NCI-H82 (cell line): ENCODE measurements around the gene DSTN.

ENCODE experiments used
- DNase-seq: peaks from one replicate; lab custom pipeline; 2025; lab: John Stamatoyannopoulos, UW

DSTN gene

DNA sequence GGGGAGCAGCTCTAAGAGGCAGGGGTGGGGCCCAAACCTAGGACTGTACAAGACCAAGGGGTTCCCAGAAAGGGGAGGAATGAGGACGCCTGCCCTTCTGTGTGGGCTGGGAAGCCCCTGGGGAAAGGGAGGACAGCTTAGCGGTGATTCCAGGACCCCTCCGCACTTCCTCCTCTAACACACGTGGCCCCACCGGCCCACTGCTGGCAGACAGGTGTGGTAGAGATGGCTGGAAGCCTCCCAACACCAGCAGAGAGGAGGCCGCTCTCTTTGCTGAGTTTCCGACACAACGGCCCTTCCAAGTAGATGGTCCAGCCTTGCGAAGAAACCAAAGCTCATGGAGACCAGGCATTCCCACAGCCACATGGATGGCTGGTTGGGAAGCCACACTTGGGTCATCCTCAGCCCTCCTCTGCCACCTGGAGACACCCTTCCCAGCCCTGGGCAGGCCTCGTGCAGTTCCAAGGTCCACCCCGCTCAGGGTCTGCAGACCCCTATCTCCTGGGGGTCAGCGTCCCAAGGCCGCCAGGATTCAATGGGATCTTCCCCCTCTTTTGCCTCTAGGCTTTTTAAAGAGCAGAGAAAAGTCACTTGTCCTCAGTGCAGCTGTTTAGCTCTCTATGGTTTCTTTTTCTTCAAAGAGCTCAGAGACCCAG is 68.2 kb downstream of the DSTN start:
- no peak for DNase-seq

DNA sequence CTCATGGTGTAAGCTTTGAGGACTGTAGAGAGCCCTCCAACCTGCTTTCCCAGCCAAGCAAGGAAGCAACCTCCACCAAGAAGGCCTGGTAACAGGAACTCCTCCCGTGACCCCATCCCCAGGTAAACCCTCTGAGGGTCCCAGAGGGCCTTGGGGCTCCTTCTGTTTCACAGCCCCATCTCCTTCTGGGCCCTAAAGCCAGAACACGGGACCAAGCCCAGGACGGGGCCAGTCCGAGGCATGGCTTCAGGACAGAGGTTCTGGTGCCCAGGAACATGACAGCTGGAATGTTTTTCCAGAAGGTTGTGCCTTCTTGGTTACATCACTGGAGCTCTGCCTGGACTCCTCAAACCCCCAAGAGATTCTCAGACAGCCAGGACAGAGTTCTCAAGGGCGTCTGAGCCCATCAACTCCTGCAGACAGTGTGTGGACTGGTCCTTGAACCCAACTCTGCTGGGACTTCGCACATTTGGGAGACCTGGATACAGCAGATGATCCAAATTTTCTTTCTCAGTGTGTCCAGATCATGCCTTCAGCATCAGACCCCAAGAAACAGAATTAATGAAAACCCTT is 69.0 kb downstream of the DSTN start:
- DNase-seq: no peak

DNA sequence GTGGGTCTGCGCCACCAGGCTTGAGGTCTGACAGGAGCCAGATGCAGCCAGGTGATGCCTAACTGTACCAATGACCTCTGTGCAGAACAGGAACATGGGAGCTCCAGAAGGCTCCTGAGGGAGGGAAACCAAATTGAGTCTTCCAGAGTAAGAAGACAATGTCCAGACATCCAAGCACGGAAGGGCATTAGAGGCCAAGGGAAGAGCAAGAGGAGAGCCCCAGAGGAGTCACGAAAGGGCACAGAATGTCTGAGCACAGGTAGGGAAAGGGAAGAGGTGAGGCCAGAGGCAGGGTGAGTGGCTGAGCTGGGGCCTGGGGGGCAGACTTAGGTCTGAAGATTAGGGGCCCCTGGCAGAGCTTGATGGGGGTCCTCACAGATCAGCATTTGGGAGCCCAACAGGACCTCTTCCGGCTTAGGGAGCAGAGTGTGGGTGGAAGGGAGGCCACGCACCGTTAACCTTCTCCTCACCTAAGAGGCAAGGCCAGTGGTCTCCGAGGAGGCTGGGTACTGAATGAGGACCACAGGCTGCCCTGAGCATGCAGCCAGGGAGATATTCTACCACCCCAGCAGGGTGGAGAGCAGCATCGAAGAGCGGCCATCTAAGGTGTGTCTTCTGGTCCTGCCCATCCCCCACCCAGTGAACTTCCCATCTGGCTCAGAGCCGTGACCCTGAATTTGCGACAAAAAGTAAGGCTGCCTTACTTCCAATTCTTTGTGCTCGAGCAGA is 70.4 kb downstream of the DSTN start:
- DNase-seq: no peak

DNA sequence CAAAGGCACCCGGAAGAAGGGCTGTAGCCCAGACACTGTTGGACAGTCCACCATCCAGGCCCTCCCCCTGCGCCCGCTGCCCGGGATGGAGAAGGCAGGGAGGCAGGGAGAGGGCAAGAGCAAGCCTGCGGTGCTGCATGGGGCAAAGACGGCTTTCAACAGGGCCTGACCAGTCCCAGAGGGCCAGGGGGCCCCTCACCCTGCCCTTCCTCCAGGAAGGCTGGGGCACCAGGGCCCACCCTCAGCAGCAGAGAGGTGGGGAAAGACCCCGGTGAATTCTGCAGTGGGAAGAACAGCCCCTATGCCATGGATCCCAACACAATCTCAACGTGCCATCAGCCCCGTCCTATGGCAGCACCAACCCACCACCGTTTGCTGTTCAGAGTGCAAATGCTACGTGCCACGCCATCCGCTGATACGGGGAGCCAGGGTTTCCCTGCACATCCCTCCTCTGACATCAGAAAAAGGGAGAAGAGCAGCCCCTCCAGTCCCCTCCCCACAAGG is 71.1 kb downstream of the DSTN start:
- no peak for DNase-seq

DNA sequence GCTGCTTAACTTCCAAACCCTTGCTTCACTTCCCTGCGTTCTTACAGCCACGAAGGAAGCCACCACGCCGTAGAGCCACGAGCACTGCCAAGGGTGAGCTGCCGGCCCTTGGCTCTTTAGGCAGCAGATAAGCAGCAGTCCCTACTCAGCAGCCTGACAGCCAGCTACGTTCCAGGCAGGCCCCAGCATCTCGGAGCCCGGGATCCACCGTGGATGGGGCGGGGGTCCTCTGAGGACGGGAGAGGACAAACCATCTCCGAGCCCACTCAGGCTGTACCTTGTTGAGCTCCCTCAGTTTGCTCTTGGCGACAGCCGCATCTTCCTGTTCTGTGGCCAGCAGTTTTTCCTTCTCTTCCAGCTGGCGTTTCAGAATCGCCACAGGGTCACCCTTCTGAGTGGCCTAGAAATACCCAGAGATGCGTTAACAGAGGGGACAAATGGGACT is 71.7 kb downstream of the DSTN start:
- no peak for DNase-seq

DNA sequence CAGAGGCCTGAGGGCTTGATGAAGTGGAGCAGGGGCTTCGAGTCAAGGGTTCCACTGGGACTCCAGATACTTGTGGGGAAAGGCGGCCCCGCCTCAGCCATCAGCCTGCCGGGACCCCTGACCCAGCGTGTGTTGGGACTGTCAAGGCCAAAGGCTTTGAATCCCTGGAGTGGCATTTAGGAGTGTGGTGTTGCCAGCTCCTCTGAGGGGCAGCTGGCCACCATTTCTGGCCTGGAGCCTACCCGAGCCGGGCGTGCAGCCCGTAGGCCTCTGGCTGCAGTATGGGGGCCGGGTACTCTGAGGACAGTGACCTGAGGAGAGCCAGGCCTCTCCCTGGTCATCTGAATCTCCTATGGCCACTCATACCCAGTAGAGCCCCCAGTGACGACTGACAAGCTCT is 72.1 kb downstream of the DSTN start:
- no peak for DNase-seq

DNA sequence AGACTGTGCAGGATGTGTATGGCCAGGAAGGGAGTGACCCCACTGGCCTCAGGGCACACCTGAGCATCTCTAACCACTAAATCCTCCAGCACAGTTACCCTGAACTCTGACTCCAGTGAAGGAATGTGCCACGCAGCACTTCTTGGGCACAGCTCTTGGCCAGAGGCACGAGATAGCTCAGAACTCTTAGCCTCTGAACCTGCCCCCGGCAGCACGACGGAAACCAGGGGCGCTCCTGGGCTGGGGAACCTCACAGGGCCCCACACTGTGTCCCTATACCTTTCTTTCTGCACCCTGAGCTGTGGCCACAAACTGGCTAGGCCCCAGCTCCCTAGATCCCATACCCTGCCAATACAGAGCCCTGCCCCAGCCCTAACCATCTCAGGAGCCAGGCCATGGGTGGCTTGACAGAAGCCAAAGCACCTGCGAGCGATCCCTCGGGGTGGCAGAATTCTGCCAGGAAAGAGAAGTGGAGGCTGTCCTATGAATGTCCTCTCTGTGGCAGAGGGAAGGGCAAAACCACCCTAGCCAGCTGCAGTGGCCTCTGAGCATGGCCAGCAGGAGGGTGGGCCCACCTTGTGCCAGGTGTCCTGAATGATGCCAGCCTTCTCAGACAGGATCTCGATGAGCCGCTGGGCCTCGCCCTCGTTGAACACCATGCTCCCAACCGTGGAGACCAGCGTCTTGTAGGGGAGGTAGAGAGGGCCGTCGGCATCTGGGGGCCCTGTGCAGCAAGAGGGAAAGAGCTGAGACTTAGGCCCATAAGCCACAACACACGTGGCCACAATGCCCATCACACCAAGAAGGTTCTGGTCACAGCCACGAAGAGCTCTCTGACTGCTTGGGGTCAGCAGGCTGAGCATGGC is 72.8 kb downstream of the DSTN start:
- no peak for DNase-seq

DNA sequence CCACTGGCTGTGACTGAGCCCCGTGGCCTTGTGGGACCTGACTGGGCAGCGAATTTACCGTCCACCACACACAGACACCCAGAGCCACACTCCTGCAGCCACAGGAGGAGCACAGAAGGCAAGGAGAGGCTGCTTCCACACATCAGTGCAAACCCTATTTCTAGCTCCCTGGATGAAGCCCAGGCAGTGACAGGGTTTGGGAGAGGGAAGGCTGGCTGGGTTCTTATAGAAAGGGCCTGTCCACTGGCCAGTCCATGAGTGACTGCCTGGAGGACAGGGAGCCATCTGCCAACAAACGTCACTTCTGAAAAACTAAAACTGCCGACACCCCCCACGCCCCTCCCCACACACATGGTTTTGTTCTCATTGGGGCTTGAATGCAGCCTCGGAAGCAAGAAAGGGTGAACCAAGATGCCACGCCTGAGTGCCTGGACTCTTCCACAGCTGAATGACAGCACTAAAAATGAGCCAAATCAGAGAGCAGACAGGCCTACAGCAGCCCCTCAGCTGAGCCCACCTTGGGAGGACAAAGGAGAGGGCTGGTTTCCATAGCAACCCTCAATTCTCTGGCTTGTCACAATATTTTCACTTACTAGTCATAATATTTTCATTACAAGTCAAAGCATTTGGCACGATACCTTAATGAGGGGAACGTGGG is 73.8 kb downstream of the DSTN start:
- DNase-seq: no peak

DNA sequence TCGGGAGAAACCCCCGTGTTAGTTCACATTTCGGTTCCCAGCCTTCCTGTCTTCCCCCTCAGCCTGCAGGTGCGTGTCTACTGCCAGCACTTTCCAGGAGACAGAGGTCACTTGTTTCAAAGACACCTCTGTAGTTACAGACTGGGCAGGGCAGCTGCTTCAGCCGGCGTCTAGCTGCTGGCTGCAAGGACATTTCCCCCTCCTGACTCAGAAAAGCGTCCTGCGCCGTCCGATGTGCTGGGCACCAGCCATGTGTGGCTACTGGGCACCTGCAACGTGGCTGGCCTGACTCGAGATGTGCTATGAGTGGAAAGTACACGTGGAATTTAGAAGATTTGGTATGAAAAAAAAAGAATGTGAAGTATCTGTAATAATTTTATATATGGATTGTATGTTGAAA is 74.6 kb downstream of the DSTN start:
- no peak for DNase-seq

DNA sequence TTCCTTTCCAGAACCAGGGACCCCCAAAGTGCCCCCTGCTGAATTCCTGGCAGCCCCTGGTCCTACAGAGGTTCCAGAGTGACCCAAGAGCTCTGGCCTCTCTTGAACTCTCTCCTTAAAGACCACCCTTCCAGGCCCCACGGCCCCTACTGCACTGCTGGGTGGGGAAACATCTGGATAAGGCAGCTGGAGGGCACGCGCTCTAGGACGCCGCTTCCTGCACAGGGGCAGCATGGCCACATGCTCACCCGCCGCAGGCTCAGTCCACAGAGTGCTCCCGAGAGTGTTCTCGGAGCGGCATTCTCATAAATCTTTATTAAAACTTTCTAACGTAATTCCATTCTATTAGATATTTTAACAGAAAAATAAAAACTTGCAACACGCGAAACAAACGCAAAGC is 75.1 kb downstream of the DSTN start:
- DNase-seq: no peak

DNA sequence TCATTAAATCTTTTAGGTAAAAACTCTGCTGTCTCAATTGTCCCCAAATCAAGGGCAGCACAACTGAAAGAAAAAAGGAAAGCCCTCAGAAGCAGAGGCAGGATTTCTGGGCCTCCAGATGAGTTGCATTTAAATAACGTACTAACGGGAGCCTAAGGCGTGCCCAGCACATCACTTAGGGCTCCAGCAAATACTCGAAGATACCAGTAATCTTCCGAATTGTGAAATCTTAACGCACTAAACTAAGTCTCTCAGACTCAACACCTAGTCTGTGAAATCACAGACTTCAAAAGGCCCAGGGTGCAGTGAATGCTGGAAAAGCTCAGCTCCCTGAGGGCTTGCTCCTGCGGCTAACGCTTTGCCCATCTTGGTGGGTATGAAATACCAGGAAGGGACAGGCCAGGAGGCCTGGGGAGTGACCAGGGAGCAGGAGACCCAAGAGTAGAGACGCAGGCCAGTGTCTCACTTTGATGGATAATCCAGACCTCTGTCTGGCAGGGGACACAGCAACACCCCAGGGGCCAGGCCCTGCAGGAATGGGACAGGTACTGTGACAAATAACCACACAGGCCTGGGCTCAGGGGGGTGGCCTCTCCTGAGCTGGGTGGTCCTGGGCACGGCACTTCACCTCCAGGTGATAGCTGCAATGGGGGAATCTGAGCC is 75.8 kb downstream of the DSTN start:
- DNase-seq: no peak

DNA sequence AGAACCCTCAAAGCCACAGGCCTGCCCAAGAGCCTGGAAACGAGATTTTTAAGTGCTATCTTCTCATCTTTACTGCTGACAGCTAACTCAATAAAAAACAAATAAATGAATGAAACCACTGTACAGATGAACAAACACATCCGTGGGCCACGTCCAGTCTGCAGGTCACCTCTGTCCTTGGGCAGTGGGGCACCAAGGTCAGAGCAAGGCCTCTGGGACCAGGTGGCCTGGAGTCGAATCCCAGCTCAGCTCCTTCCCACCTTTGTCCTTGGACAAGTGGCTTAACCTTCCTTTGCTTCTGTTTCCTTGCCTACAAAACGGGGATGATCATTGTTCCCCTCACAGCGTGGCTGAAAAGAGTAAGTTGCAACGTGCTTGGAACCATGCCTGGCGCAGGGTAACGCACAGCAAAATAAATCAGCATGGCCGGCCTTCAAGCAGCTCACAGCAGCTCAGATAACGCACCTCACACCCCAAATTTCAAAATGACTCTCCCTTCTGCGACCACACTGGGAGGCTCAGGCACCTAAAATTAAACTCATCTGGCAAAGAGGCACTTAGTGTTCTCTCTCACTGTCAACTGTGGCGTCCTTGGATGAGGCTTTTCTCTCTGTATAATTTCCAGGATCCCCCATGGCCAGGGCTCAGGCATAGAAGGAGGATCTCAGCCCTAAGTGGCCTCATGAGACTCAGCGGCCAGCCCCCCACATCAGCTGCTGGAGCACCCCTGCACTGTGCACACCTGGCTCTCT is 76.5 kb downstream of the DSTN start:
- DNase-seq: peak; percentile 42

DNA sequence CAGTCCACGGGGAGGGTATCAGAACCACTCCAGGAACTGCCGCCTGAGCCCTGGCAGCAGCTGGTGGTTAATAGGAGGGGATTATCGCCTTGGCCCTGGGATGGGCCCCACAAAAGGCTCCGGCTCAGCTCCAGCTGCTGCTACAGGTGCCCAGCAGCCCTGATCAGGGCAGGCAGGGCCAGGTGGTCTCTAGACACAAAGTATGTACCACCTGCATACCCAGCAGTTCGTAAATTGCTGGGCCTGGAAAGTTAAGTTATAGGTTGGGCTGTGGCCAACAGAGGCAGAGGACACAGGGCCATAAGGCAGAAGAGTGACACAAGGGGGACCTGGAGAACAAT is 77.1 kb downstream of the DSTN start:
- DNase-seq: peak; percentile 93

DNA sequence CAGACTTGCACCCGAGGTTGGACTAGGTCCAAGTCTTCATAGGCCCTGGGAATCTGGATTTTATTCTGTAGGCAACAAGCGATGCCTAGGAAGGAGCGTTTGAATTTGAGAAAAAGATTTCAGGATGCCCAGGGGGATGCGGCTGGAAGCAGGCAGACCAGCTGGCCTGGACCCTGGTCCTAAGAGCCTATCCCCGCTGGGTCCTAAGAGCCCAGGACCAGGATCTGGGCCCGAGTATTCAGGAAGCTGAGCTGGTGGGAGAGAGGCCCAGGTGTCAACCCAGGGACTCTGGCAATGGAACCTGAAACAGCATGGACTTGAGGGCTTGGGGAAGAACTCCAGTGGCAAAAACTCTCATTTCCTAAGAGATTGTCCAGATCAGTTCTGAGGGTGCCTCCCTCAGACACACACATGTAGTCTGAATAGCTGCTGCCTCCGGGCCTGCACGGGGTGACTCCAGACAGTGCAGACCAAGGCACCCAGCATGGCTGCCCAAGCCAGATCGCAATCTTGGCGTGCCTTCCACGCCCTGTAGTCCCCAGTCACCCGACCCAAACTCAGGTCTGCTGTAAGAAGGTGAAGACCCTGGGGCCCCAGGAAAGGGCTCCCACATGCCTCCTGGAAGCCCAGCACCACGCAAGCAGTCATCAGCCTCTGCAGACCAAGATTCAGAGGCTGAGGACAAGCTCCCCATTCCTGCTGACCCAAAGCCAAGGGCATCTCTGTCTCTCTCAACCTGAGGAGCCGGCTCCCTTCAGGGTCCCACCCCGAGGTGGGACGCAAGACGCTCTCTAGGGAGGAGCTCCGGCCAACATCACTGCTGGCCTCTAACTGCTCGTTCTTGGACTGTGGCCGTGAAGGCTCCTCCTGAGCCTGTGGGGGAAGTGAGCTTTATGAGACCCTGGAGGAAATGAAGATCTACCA is 77.8 kb downstream of the DSTN start:
- DNase-seq: no peak

DNA sequence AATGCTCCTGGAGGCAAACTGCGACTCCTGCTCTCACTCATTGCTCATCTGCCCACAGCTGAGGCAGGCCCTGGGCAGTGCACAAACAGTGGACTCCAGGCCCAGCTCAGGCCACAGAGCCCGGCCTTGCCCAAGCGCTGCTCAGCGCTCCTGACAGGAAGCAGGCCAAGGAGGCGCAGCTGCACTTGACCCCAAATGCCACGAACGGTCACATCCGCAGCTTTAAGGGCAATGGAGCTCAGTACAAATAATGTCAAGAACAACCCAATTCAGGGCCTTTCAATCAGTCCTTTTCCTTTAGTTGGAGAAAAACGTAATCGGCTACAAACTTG is 78.4 kb downstream of the DSTN start:
- DNase-seq: no peak

DNA sequence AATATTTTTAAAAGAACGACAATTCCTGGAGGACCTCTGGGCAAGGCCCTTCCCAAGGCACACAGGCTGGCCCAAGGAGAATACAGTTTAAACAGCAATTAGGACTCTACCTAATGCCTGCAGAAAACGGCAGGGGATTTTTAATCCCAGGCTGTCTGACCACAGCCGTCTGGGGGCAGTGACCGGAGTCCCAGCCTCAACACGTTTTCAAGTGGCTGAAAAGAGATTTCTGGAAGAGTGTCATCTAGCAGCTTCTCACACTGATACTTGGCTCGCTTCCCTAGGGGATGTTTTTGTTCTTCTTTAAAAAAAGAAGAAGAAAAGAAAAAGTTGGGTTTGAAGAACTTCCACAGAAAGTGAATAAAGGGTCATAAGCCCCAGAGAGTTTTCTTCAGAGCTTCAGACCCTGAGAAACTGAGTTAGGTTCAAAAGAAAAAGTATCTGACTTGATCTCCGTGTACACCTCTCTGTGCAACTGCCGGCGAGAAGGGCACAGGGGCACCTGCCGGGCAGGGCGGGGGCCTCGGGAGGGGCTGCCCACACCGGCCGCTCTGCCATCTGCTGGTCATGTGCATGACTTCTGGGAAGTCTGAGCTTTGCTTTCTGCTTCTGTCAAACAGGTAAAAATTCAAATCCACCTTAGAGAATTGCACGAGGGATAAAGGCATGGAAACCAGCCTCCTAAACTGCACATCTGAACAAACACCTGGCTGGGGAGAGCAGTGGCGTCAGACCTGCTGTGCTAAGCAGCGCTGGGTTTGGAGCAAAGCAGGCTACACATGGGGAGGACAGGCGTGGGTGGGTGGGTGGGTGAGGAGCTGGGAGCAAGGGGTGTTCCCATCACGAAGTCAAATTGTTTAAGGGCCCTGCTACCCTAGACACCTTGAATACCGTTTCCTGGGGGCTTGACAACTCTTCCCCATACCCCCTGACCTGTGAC is 79.2 kb downstream of the DSTN start:
- peak; percentile 25 for DNase-seq

DNA sequence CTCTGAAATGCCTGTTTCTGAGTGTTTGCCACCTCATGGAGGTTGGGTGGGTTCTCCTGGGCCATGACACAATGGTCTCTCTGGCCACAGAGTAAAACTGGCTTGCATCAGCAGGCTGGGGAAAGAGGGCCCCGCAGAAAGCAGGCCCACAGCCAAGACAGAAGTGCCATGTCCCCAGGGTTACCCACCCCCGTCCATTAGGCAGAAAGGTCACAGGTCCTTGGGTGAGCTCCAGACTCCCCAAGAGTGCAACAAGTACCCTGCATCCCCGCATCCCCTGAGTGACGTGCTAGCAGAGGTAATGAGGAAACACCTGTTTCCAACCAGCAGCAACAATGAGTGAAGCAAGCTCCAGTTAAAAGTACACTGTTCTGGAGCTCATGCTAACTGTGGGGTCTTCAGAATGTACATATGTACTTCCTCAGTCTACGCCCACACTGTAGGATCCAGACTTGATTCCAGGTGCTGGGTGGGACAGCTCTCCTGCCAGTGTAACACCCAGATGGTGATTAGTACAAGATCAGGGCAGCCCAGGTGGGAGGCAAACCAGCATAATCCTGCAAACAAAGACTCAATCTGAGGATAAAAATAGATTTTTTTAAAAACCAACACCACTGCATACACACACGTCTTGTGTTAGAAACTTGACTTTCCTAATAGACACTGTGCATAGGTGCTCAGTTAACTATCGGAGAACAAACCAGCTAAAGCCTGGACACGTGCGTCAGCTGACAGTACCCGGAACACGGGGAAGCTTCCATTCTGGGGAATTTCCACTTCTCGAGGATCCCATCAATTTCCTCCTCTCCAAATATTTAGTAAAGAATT is 80.6 kb downstream of the DSTN start:
- DNase-seq: peak; percentile 29
